Neural cell (in vitro differentiated cells): ENCODE results near the gene IP6K2.

Experiments
- CTCF ChIP-seq: fragments of 450-650 bp; IDR thresholded peaks from 2 replicates; pipeline ENCODE4 v1.5.1; 2014; ENCODE audit warnings: antibody characterized with exemption, mild to moderate bottlenecking, moderate library complexity; ENCODE audit not compliant: poor library complexity, severe bottlenecking
- EP300 ChIP-seq: fragments of 450-650 bp; conservative IDR thresholded peaks from 2 replicates; pipeline ENCODE4 v1.6.1; 2014; ENCODE audit warnings: antibody characterized with exemption, mild to moderate bottlenecking, moderate library complexity; ENCODE audit not compliant: poor library complexity, severe bottlenecking
- EZH2 ChIP-seq: fragments of 200-600, 300-800 bp; shearing (Covaris generic), sonication (generic); IDR thresholded peaks from 2 replicates; pipeline ENCODE4 v1.6.1; 2014; ENCODE audit warnings: antibody characterized with exemption, low read length, borderline replicate concordance, mild to moderate bottlenecking; ENCODE audit not compliant: insufficient read depth, poor library complexity, severe bottlenecking
- MXI1 ChIP-seq: fragments of 450-650 bp; conservative IDR thresholded peaks from 2 replicates; pipeline ENCODE4 v1.6.1; 2014; ENCODE audit warnings: antibody characterized with exemption, mild to moderate bottlenecking; ENCODE audit not compliant: poor library complexity, severe bottlenecking
- POLR2AphosphoS5 ChIP-seq: IDR thresholded peaks from 2 replicates; pipeline ENCODE4 v1.6.1; 2012
- RAD21 ChIP-seq: fragments of 450-650 bp; conservative IDR thresholded peaks from 2 replicates; pipeline ENCODE4 v1.6.1; 2014; ENCODE audit warnings: antibody characterized with exemption, mild to moderate bottlenecking, moderate library complexity
- REST ChIP-seq: IDR thresholded peaks from 2 replicates; pipeline ENCODE4 v1.6.1; 2012; ENCODE audit warnings: borderline replicate concordance

- no peak for TF ChIP-seq CTCF
- no peak for TF ChIP-seq REST
- no peak for TF ChIP-seq EP300
- TF ChIP-seq MXI1: no peak
- TF ChIP-seq RAD21: no peak
- TF ChIP-seq EZH2: no peak
- TF ChIP-seq POLR2AphosphoS5: no peak
Measured at GRCh38 chr3:48664313-48664644, 52.7 kb downstream of the IP6K2 start.
